OCI-LY7 (cell line): Measurements from ENCODE around the gene SH3PXD2A.

Experiments used
- CTCF ChIP-seq: fragments of 200-600 bp; sonication (generic); conservative IDR thresholded peaks from 2 replicates; pipeline ENCODE4 v1.5.1; 2014; ENCODE audit warnings: mild to moderate bottlenecking, antibody characterized with exemption, low read length, moderate library complexity, mixed read lengths
- EZH2phosphoT487 ChIP-seq: fragments of 200-600 bp; sonication (generic); IDR thresholded peaks from 2 replicates; pipeline ENCODE4 v1.6.1; 2018; ENCODE audit warnings: low read depth, borderline replicate concordance, mild to moderate bottlenecking, mixed run types, antibody characterized with exemption, low read length, moderate library complexity, mixed read lengths

GRCh38 chr10:103547391-103547946 is 307.9 kb downstream of the SH3PXD2A start:
- TF ChIP-seq CTCF (no peak), EZH2phosphoT487 (no peak)
